Activated naive CD4-positive, alpha-beta T cell (primary cell): ENCODE results near the gene ISM2.

ENCODE experiments used
- DNase-seq, 4 experiments: peaks; one replicate each; lab custom pipeline; 2025; lab: John Stamatoyannopoulos, UW

The ISM2 gene

GRCh38 chr14:77467801-77468200 lies 30.8 kb downstream of the ISM2 start:
- no peak for DNase-seq

GRCh38 chr14:77459072-77459723 lies 39.4 kb downstream of the ISM2 start:
- peak in 2 of 4 experiments; percentile 4 to 11 for DNase-seq

- DNase-seq = peak in 1 of 4 experiments; percentile 20
Measured at GRCh38 chr14:77458249-77458950, 40.2 kb downstream of the ISM2 start.

DNA sequence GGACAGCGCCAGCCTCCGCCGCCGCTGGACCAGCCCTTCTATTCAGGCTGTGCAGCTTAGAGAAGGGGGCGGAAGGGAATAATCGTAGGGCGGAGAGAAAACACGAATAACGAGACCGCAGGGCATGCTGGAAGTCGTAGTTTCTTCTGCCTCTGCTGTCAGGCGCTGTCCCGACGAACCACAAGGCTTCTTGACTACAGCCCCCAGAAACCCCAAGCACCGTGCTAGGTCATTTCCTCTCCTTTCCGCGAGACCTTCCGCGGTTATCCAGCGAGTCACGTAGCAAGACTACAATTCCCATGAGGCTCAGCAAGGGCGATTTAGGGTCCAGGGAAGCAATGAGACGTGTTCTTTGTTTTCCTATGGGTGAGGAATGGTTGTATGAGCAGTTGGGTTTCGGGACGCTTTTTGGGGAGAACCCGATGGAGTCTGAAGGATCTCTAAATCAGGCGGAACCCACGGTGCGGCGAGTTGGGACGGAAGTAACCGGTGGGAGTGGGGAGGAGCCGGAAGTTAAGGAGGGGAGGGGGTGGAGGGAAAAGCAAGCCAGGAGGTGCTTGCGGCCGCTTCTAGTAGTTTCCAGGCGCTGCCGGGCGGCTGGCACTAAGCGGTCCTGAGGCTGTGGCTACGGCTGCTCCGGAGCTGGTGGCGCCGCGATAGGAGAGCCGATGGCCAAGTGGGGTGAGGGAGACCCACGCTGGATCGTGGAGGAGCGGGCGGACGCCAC lies 40.9 kb downstream of the ISM2 start, which contains the start of the genes AHSA1 and VIPAS39:
TSS of gene AHSA1 (plus strand) at position 572 of the 727 bp plus-strand sequence. CDS start at position 669, 97 bp downstream.
TSS of gene VIPAS39 (minus strand) at position 80 of the 727 bp plus-strand sequence. CDS start 3,499 bp downstream, outside the sequence.
- DNase-seq = peak; percentile 68 to 84 (median 82)

- DNase-seq = no peak
Measured at GRCh38 chr14:77457115-77457521, 41.5 kb downstream of the ISM2 start.

DNA sequence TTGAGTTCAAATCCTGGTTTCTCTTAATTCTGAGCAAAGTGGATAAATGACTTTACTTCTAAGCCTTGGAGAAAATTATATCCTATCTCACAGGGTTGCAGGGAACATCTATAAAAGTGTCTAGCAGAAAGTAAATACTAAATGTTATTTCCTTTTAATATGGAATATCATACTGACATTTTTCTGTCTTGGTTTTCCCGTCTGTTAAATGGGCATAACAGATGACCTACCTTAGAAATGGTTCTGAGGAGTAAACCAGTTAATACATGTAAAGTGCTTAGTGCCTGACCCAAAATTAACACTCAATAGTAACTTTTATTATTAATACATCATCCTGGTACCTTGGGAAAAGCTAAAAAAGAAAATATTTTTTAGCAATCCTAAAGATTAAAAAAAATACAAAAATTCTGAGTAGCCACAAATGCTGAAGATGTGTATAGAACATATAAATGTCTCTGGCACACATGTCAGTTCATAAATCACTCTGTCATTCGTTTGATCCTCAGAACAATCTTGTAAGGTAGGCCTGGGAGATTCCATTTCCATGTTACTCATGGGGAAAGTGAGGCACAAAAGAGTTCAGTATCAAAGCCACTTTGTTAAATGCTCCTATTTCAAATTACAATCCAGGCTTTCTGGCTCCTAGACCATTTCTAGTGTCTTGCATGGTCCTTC lies 42.5 kb downstream of the ISM2 start:
- DNase-seq = no peak

DNA sequence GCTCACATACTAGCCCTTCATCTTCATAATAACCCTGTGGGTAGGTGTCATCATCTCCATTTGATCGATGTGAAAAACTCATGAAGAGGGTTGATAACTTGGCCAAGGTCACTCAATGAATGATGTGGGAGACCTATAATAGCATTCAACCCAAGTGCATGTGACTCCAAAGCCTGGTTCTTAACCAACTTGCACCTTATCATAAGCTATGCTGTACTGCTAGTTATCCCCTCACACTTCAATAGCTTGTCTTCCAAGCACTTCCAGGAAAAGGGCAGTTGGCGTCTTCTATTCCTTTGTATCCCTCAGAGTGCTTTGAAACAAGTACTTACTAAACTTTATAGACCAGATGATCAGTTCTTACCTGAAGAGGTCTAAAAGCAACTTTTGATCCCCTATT lies 56.4 kb downstream of the ISM2 start:
- no peak for DNase-seq

DNA sequence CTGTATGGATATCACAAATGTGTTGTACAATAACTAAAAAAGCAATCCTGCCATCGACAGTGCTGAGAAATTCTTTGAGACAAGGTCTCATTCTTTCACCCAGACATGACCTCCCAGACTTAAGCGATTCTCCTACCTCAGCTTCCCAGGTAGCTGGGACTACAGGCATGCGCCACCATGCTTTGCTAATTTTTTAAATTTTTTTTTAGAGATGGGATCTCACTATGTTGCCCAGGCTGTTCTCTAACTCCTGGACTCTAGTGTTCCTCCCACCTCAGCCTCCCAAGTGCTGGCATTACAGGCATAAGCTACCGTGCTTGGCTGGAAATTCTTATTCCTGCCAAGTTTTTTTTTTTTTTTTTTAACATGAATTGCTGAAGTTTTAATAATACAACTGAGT lies 58.8 kb downstream of the ISM2 start:
- no peak for DNase-seq

DNA sequence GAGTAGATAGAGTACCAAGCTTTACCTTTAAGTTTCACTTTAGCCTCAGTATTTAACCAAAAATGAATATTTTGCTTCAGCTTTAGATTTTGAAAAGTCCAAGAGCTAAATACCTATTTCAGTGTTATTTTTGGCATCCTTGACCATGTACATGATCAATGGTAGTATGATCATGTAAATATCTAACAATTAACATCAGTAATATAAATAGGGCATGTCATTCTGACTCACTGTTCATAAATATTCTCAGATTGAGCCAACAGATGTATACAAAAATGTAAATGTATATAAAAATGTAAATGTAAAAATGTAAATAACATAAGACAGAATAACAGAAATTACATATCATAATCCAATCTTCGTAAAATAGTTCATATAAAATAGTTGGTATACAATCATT lies 60.0 kb downstream of the ISM2 start:
- DNase-seq = no peak

DNA sequence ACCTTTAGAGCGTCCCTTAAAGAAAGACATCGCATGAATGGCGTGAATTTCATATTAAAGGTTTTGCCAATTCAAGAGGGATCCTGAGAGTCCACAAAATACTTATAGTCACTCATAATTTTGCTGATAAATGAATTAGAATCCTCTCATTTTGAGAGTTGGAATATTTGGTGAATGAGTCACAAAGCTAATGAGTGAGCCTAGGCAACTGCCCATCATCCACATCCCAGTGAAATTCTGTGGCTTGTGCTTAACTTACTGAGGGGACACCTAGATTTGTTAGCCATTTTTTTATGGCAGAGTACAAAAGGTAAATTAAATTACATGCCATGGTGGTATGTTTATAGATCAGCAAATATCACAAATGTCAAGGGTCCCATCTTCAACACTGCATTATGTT lies 62.6 kb downstream of the ISM2 start:
- no peak for DNase-seq

DNA sequence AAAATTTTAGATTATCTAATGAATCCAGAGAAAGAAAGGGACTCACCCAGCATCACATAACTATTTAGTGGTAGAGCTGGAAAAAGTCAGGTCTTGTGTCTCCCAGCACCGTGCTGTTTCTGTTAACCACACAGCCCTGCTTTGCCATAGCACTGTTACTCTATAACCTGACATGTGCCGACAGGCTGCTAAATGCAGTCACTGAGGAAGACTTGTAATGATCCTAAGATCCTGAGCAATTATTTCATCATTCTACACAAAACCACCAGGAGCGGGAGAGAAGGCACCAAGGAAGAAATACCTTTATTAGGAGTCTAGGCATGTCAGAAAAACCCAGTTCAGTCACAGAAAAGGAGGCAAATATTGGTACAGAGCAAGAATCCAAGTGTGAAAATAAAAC lies 72.2 kb downstream of the ISM2 start:
- DNase-seq = no peak

- DNase-seq = no peak
Measured at GRCh38 chr14:77424862-77425261, 73.8 kb downstream of the ISM2 start.
